A549 (cell line): ENCODE data around the gene C20orf141. TPM values are rescaled to one million over a fixed set of nuclear protein-coding genes. Genes with fewer than 3 reads are reported as not detected.
A peak's percentile ranks its signal among the peaks of the same experiment; 100 is the strongest.

Experiments
- ATAC-seq, 2 experiments: fragments of 200-7000 bp in 1 of 2; fragments of >200 bp in 1 of 2; cut with Nextera tagmentation in 1 of 2; cut with Tn5 transposase in 1 of 2; 3 replicates each; pipeline versions ENCODE4 v1.8.0 to v1.9.1; 2018 to 2020; ENCODE audit warnings: mild to moderate bottlenecking in 1 of 2, moderate library complexity in 1 of 2
- CTCF ChIA-PET: fragments of 300-600 bp; sonication (Branson Sonifier 250); formaldehyde crosslinking; extraction: SDS; loops from one replicate; lab custom pipeline; 2021; ENCODE audit warnings: antibody characterized with exemption, inconsistent platforms; lab: Yijun Ruan, JAX
- POLR2A ChIA-PET: fragments of 350-600 bp; formaldehyde crosslinking; extraction: SDS; loops from one replicate; lab custom pipeline; 2021; ENCODE audit warnings: antibody characterized with exemption, inconsistent platforms; lab: Yijun Ruan, JAX
- DNase-seq, 2 experiments: peaks; one replicate each; pipeline versions ENCODE4 v3.0.0 to v3.0.0-alpha.2; 2011 to 2016; ENCODE audit warnings: low read depth in 1 of 2, low spot score in 1 of 2
- FAIRE-seq: peaks from 2 replicates; lab custom pipeline; 2011; peaks lifted over from hg19 to GRCh38; lab: Jason Lieb, UNC
- H3K27ac ChIP-seq, 2 experiments: fragments of >200 bp; sonication (Bioruptor Twin); formaldehyde crosslinking; 3 replicates each; pipeline ENCODE4 v1.5.1; 2016 to 2017
- H3K4me1 ChIP-seq: fragments of >200 bp; sonication (Bioruptor Twin); formaldehyde crosslinking; 3 replicates; pipeline ENCODE4 v1.6.1; 2016
- H3K4me2 ChIP-seq: fragments of >200 bp; sonication (Bioruptor Twin); formaldehyde crosslinking; 3 replicates; pipeline ENCODE4 v1.6.1; 2016
- H3K4me3 ChIP-seq: fragments of >200 bp; sonication (Bioruptor Twin); formaldehyde crosslinking; 3 replicates; pipeline ENCODE4 v1.5.1; 2016
- H3K9me3 ChIP-seq: fragments of >200 bp; sonication (Bioruptor Twin); formaldehyde crosslinking; 3 replicates; pipeline ENCODE4 v1.6.1; 2016
- CHD2 ChIP-seq: fragments of 150-350 bp; IDR thresholded peaks from 2 replicates; pipeline ENCODE4 v1.6.1; 2014; ENCODE audit warnings: low read length; ENCODE audit not compliant: partially characterized antibody
- EHF ChIP-seq: fragments of 250-450 bp; sonication (Bioruptor Pico); IDR thresholded peaks from 2 replicates; pipeline ENCODE4 v1.5.0; 2020; ENCODE audit warnings: mild to moderate bottlenecking
- EHMT2 ChIP-seq: fragments of 200-600 bp; sonication (generic); IDR thresholded peaks from 2 replicates; pipeline ENCODE4 v1.6.1; 2016; ENCODE audit warnings: antibody characterized with exemption, low read depth, mild to moderate bottlenecking, moderate library complexity
- JUN ChIP-seq, 2 experiments: fragments of >200 bp; sonication (Bioruptor Twin); formaldehyde crosslinking; IDR thresholded peaks; 2 replicates in 1 of 2; 3 replicates in 1 of 2; pipeline ENCODE4 v1.6.1; 2016 to 2017
- MAFK ChIP-seq: fragments of 450-650 bp; IDR thresholded peaks from 2 replicates; pipeline ENCODE4 v1.6.1; 2014; ENCODE audit not compliant: partially characterized antibody
- MYC ChIP-seq: IDR thresholded peaks from 2 replicates; pipeline ENCODE4 v1.6.1; 2012; ENCODE audit warnings: mild to moderate bottlenecking, inconsistent platforms, low read length, improper control_type of control experiment, borderline replicate concordance
- NPAS2 ChIP-seq: fragments of 250-450 bp; sonication (Bioruptor Pico); IDR thresholded peaks from 2 replicates; pipeline ENCODE4 v1.8.0; 2022; ENCODE audit warnings: mild to moderate bottlenecking, moderate library complexity, borderline replicate concordance
- PHF8 ChIP-seq: fragments of 200-600 bp; sonication (generic); IDR thresholded peaks from 2 replicates; pipeline ENCODE4 v1.6.1; 2016; ENCODE audit warnings: low read depth, mild to moderate bottlenecking, antibody characterized with exemption, moderate library complexity, borderline replicate concordance
- POLR2AphosphoS2 ChIP-seq: conservative IDR thresholded peaks from 2 replicates; pipeline ENCODE4 v1.6.1; 2012; ENCODE audit warnings: low read length, improper control_type of control experiment, inconsistent platforms
- SREBF2 ChIP-seq: fragments of 450-650 bp; IDR thresholded peaks from 2 replicates; pipeline ENCODE4 v1.6.1; 2014; ENCODE audit warnings: mild to moderate bottlenecking, moderate library complexity
- TP53 ChIP-seq: fragments of 250-450 bp; sonication (Bioruptor Pico); IDR thresholded peaks from 2 replicates; pipeline ENCODE4 v1.5.0; 2021; ENCODE audit warnings: mild to moderate bottlenecking, moderate library complexity
- ZFP36 ChIP-seq: fragments of 450-650 bp; IDR thresholded peaks from 2 replicates; pipeline ENCODE4 v1.6.1; 2014; ENCODE audit warnings: borderline replicate concordance; ENCODE audit not compliant: partially characterized antibody
- ZNF302 ChIP-seq: fragments of 250-450 bp; sonication (Bioruptor Pico); IDR thresholded peaks from 2 replicates; pipeline ENCODE4 v1.9.0; 2021; ENCODE audit warnings: inconsistent platforms, mild to moderate bottlenecking, moderate library complexity
- WGBS: methylation state at CpG from one replicate; pipeline ENCODE4 v1.1.6; 2017; ENCODE audit errors: missing lambda C conversion rate; 5-methylcytosine and 5-hydroxymethylcytosine counted together
- polyA plus RNA-seq, 4 experiments: library from polyadenylated mRNA; depleted of rRNA in 3 of 4; stranded (reverse); fragments of >200 nt; fragmentation: RNase III in 1 of 4; extraction: RNeasy Plus Mini Kit Qiagen cat#74134 plus additional on column Dnase treatment in 1 of 4; gene quantifications; 2 replicates in 3 of 4; 3 replicates in 1 of 4; pipeline ENCODE4 v1.2.3, GENCODE V29; 2011 to 2017
- TF ChIP-seq, protein P1 (sequence below): fragments of 250-450 bp; sonication (Bioruptor Pico); IDR thresholded peaks from 2 replicates; pipeline ENCODE4 v1.5.0; 2021; ENCODE audit warnings: mild to moderate bottlenecking, moderate library complexity, borderline replicate concordance

The C20orf141 gene
- polyA plus RNA-seq, 2 of the 4 experiments (the other 2 are of a cell fraction): 0.16 to 0.56 TPM

DNA sequence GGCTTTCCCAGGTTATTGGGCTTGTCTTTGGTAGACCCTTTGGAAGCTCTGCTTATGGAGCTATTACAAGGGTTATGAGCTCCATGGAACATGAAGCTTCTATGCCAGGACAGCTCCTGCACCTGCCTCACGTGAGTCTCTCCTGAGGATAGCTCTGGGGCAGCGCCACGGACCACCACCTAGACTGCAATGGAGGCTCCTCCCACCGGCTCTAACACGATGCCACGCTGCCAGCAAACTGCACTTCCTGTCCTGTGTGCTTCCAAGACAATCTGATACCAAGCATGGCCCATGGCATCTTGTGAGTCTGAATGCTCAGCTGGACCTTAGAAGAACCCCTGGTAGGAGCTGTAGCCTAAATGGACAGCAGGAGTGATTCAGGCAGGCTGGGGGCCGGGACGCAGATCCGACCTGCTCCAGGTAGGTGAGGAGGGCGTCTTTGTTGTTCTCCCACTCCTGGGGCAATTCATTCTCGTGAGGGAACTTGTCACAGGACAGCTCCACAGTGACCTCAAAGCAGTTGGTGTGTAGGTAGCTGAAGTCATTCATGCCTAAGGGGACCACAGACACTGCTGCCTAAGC, 19.8 kb upstream of the C20orf141 start:
- Histone ChIP-seq H3K4me2 (no peak overlapping the region), H3K4me1 (no peaks in the 10 kb centered on the region), H3K27ac (no peak overlapping the region), H3K9me3 (no peaks in the 10 kb centered on the region), H3K4me3 (no peak overlapping the region)
- ChIA-PET POLR2A (interaction anchor here (0.7 to 1.2 kb wide), 3 partner anchors 45 to 80 kb away, joined by 3 read pairs; partner anchors contain the start of genes PCED1A and VPS16), CTCF (interaction anchor here (0.5 to 3.0 kb wide), 6 partner anchors 26 to 460 kb away, joined by 3 to 8 read pairs (median 4); no protein-coding TSS in a partner anchor)
- FAIRE-seq: no peak
- WGBS: 34% methylated on average over 11 of the region's 11 CpGs
- ATAC-seq: no peak
- TF ChIP-seq SREBF2 (no peak), NPAS2 (no peak), MYC (no peak), CHD2 (no peak), EHF (CRISPR knock-in tag) (no peak), EHMT2 (no peak), ZNF302 (CRISPR knock-in tag) (no peak)
- no peak for DNase-seq

DNA sequence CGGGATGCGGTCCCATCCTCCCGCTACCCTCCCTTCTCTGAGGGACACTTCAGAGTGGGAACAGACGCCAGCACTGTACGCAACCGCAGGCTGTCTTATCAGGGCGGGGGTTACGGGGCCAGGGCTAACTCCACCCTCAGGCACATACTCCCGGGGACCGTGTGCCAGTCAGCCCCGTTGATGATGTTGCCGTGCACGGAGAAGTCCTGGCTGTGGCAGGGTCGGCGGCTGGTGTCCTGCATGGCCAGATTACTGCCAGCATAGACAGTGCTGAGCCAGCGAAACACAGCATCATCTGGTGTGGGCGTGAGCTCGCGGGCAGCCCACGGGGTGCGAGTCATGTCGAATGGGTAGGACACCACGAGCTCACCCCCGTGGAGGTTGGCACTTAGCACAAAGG, 19.3 kb upstream of the C20orf141 start:
- CTCF ChIA-PET: interaction anchor here (0.6 to 3.0 kb wide), 5 partner anchors 26 to 460 kb away, joined by 3 to 8 read pairs (median 5); no protein-coding TSS in a partner anchor
- POLR2A ChIA-PET: no interaction called here

DNA sequence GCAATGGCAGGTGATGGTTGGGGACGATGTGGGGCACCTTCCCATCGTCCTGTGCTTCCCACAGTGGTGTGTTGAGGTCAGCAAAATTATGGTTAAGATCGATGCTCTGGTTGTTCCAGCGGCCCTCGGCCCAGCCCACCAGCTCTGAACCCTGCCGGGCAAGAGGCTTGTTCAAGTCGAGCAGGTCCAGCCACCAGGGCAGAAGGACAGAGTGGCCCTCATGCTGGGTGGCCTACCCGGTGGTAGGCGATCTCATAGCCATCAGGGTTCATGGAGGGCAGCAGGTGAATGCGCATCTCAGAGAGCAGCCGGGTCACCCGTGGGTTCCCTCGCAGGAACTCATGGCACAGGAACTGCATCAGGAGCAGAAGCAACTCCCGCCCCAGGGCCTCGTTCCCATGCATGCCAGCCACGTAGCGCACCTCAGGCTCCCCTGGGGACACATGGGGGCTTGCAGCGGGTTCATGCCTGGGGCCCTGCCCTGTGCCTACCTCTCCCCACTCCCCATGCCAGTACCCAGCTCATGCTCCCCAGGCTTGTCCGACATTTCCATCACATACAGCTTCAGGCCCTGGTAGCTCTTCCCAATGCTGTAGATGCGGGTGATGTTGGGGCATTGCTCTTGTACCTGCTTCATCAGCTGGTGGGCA, 18.7 kb upstream of the C20orf141 start:
- Histone ChIP-seq H3K27ac (no peak overlapping the region), H3K4me2 (no peak overlapping the region), H3K4me1 (no peaks in the 10 kb centered on the region), H3K9me3 (peaks cover 7% of the 10 kb centered on the region; the same call in 2 of the 3 replicates), H3K4me3 (no peak overlapping the region)
- DNase-seq (no peak), FAIRE-seq (no peak), ATAC-seq (no peak)
- CTCF ChIA-PET: interaction anchor here (1.0 kb wide), 1 partner anchor 16 kb away, joined by 3 read pairs; no protein-coding TSS in a partner anchor
- TF ChIP-seq ZFP36 (no peak), JUN (IDR thresholded peaks at IDR 0.05) (no peak), CHD2 (no peak), PHF8 (no peak), TP53 (CRISPR knock-in tag) (no peak), POLR2AphosphoS2 (no peak)
- POLR2A ChIA-PET: no interaction called here
- WGBS: 51% methylated on average over 20 of the region's 20 CpGs

More for the DNA sequence above, 19.3 kb upstream of the C20orf141 start:
- TF ChIP-seq, protein P1, sequence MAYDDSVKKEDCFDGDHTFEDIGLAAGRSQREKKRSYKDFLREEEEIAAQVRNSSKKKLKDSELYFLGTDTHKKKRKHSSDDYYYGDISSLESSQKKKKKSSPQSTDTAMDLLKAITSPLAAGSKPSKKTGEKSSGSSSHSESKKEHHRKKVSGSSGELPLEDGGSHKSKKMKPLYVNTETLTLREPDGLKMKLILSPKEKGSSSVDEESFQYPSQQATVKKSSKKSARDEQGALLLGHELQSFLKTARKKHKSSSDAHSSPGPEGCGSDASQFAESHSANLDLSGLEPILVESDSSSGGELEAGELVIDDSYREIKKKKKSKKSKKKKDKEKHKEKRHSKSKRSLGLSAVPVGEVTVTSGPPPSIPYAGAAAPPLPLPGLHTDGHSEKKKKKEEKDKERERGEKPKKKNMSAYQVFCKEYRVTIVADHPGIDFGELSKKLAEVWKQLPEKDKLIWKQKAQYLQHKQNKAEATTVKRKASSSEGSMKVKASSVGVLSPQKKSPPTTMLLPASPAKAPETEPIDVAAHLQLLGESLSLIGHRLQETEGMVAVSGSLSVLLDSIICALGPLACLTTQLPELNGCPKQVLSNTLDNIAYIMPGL (CRISPR knock-in tag): no peak
- TF ChIP-seq MAFK: peak; percentile 72
- FAIRE-seq (no peak), ATAC-seq (no peak; a peak in 1 of 6 replicates), DNase-seq (no peak)
- 71% methylated on average over 16 of the region's 24 CpGs for WGBS
- Histone ChIP-seq H3K4me3 (no peak overlapping the region), H3K9me3 (no peaks in the 10 kb centered on the region; the same call in 2 of the 3 replicates), H3K27ac (no peak overlapping the region), H3K4me2 (no peak overlapping the region), H3K4me1 (no peaks in the 10 kb centered on the region)
